ENCODE measurements around the gene ACTR10. TPM values are rescaled to one million over a fixed set of nuclear protein-coding genes. Genes with fewer than 3 reads are reported as not detected.

ACTR10 gene
- total and polyA plus RNA-seq, 8 donors = 68.3 to 109 (median 100.0) TPM

DNA sequence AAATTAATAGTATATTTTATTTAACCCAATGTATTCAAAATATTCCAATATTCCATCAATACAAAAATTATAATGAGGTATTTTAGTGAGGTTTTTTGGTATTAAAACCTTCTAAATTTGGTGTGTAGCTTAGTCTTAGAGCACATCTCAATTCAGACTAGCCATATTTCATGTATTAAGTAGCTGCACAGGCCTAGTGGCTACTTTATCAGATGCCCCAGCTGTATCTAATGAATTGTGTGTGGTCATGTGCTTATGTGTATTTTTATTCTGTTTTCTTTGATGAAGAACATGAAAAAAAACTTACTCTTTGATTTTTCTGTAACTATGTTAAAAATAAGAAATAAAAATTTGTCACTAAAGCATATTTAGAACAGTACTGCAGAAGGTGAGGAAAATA lies 13.2 kb downstream of the ACTR10 start:
- no peak for DNase-seq
- ATAC-seq = no peak
- intact Hi-C loops (cut with DNase I) = no loop called here
- H3K27me3 ChIP-seq = no peaks in the 10 kb centered on the region
- TF ChIP-seq, protein P1, sequence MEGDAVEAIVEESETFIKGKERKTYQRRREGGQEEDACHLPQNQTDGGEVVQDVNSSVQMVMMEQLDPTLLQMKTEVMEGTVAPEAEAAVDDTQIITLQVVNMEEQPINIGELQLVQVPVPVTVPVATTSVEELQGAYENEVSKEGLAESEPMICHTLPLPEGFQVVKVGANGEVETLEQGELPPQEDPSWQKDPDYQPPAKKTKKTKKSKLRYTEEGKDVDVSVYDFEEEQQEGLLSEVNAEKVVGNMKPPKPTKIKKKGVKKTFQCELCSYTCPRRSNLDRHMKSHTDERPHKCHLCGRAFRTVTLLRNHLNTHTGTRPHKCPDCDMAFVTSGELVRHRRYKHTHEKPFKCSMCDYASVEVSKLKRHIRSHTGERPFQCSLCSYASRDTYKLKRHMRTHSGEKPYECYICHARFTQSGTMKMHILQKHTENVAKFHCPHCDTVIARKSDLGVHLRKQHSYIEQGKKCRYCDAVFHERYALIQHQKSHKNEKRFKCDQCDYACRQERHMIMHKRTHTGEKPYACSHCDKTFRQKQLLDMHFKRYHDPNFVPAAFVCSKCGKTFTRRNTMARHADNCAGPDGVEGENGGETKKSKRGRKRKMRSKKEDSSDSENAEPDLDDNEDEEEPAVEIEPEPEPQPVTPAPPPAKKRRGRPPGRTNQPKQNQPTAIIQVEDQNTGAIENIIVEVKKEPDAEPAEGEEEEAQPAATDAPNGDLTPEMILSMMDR (IDR thresholded peaks at IDR 0.05) = no peak
- no peak overlapping the region for H3K4me3 ChIP-seq
- peaks cover 4 to 99% of the 10 kb centered on the region in 2 donors for H3K36me3 ChIP-seq
- H3K9me3 ChIP-seq = no peaks in the 10 kb centered on the region
- H3K4me1 ChIP-seq = no peaks in the 10 kb centered on the region
- H3K27ac ChIP-seq = no peak overlapping the region

DNA sequence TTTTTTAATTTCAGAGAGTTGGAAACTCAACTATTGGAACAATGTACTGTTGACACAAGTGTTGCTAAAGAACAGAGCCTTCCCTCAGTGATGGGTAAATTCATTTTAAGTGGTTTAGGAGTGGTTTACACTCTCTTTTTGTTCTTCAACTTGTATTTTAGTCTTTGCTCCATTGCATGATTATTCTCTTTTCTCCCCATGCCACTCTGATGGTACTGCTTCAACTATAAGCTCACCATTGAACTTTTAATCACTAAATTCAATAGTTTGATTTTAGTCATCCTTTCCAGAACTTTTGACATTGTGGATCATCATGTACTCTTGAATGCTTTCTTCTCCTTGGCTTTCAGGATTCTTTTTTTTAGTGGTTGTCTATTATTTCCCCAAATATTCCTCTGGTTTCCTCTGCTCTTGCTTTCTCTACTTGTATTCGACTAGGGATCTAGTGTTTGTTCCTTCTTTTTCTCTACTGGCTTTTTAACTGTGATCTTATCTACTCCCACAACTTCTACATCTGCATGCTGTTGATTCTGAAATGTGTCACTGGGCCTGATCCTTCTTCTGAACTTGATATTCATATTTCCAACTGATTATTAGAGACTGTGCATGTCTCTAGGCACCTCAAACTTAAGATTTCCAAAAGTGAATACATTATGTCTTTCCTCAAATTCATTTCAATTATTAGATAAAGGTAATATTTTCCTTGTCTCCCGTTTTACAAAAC lies 15.4 kb downstream of the ACTR10 start:
- ATAC-seq (no peak), DNase-seq (no peak)
- Histone ChIP-seq H3K36me3 (peaks cover 4 to 93% of the 10 kb centered on the region in 2 donors), H3K4me1 (no peaks in the 10 kb centered on the region), H3K27me3 (no peaks in the 10 kb centered on the region), H3K4me3 (no peak overlapping the region), H3K27ac (no peak overlapping the region), H3K9me3 (no peaks in the 10 kb centered on the region)
- intact Hi-C loops (cut with DNase I) = no loop called here
- TF ChIP-seq, protein P1 (IDR thresholded peaks at IDR 0.05) = no peak

DNA sequence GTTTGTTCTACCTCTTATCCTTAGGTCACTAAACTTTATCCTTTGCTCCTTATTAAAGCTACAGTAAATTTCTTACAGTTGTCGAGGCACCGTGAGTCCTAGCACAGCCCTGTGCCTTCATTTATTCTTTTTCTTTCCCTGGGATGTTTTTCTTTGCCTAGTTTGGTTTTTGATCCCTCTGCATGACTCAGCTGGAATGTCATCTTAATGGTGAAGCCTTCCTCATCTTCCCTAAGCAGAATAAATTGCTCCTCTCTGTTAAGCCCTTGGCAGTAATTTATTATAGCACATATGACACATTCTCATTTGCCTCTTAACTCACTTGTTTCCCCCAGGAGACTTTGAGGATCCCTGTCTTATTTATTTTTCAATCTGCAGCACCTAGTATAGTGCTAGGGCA lies 16.6 kb downstream of the ACTR10 start:
- Histone ChIP-seq H3K4me3 (no peak overlapping the region), H3K4me1 (no peaks in the 10 kb centered on the region), H3K9me3 (no peaks in the 10 kb centered on the region), H3K36me3 (peaks cover 4 to 90% of the 10 kb centered on the region in 2 donors), H3K27me3 (no peaks in the 10 kb centered on the region), H3K27ac (no peak overlapping the region)
- TF ChIP-seq, protein P1 (IDR thresholded peaks at IDR 0.05) = no peak
- no peak for ATAC-seq
- no peak for DNase-seq
- intact Hi-C loops (cut with DNase I) = no loop called here

DNA sequence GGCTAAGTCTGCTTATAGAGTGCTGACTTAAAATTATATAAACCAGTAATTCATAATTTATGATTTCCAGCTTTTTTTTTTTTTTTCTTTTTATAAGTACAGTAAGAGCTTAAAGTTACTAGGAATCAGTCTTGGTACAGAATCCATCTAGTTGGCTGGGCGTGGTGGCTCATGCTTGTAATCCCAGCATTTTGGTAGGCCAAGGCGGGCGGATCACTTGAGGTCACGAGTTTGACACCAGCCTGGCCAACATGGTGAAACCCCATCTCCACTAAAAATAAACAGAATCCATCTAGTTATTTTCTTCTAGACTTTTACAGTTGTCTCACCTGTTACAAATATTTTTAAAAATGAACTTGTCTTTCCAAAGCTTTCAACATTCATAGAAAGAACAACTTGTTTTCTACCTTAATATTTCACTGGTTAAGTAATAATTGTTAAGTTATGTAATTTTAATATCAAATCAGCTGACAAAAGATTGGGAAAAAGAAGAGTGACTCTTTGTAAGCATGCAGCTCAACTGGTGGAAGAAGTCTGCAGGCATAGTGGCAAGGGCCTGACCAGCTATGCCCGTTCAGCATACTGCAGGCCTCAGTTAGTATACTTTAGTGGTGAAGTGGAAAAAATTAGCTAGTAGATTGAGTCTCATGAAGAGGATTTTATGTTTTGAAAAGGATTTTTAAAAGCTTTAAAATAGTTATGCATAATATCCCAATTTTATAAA lies 27.3 kb downstream of the ACTR10 start:
- no peak for DNase-seq
- H3K4me1 ChIP-seq = no peaks in the 10 kb centered on the region
- H3K9me3 ChIP-seq = no peaks in the 10 kb centered on the region
- intact Hi-C loops (cut with DNase I) = no loop called here
- peaks cover 0 to 60% of the 10 kb centered on the region in 2 donors for H3K36me3 ChIP-seq
- no peak for ATAC-seq
- TF ChIP-seq, protein P1 (IDR thresholded peaks at IDR 0.05) = no peak
- no peaks in the 10 kb centered on the region for H3K27me3 ChIP-seq
- H3K4me3 ChIP-seq = no peak overlapping the region
- H3K27ac ChIP-seq = no peak overlapping the region
